COR-L47 (cell line): Measurements from ENCODE around the gene CAPG.
A peak's percentile ranks its signal among the peaks of the same experiment; 100 is the strongest.

Source experiments
- DNase-seq: peaks from one replicate; lab custom pipeline; 2025; lab: John Stamatoyannopoulos, UW

The CAPG gene

GRCh38 chr2:85438201-85439024, 28.2 kb upstream of the CAPG start:
- DNase-seq = no peak

GRCh38 chr2:85437488-85438200, 27.5 kb upstream of the CAPG start:
- peak; percentile 83 for DNase-seq

- no peak for DNase-seq
These were observed 26.8 kb upstream of the CAPG start for GRCh38 chr2:85436836-85437487.

GRCh38 chr2:85435981-85436835, 26.0 kb upstream of the CAPG start:
- no peak for DNase-seq

GRCh38 chr2:85435220-85435958, 25.2 kb upstream of the CAPG start:
- DNase-seq = no peak

GRCh38 chr2:85434696-85435095, 24.5 kb upstream of the CAPG start:
- DNase-seq = no peak

GRCh38 chr2:85433511-85434089, 23.4 kb upstream of the CAPG start:
- peak; percentile 92 for DNase-seq

GRCh38 chr2:85431570-85432205, 21.5 kb upstream of the CAPG start:
- no peak for DNase-seq

- DNase-seq = peak; percentile 77
These were observed 20.8 kb upstream of the CAPG start for GRCh38 chr2:85430752-85431569.

GRCh38 chr2:85429924-85430289, 19.7 kb upstream of the CAPG start:
- DNase-seq = no peak

- no peak for DNase-seq
These were observed 19.2 kb upstream of the CAPG start for GRCh38 chr2:85429213-85429923.

GRCh38 chr2:85428343-85428881, 18.2 kb upstream of the CAPG start:
- no peak for DNase-seq

GRCh38 chr2:85427300-85427835, 17.2 kb upstream of the CAPG start:
- no peak for DNase-seq

- DNase-seq = no peak
These were observed 15.4 kb upstream of the CAPG start for GRCh38 chr2:85425588-85425987.

GRCh38 chr2:85423525-85423924, 13.4 kb upstream of the CAPG start:
- no peak for DNase-seq

- DNase-seq = no peak
These were observed 11.9 kb upstream of the CAPG start for GRCh38 chr2:85422072-85422457.

GRCh38 chr2:85421260-85422071, 11.3 kb upstream of the CAPG start:
- DNase-seq = peak; percentile 73
